HTERT RPE-1 (cell line): Measurements from ENCODE around the gene LAMA4.

ENCODE experiments used
- in situ Hi-C: fragments of 300-500 bp; cut with MboI; formaldehyde crosslinking; loops from 4 replicates; pipeline ENCODE4 v1.14.3; 2020; ENCODE audit warnings: low sequenced_read_pairs

The LAMA4 gene

GRCh38 chr6:112193535-112194051 lies 60.8 kb downstream of the LAMA4 start:
- in situ Hi-C loops = loop anchor here (25.0 kb wide), 1 partner anchor 94 kb away; no protein-coding TSS in a partner anchor

GRCh38 chr6:112193117-112193516 lies 61.2 kb downstream of the LAMA4 start:
- in situ Hi-C loops = loop anchor here (25.0 kb wide), 1 partner anchor 94 kb away; no protein-coding TSS in a partner anchor

- in situ Hi-C loops = loop anchor here (25.0 kb wide), 1 partner anchor 96 kb away; no protein-coding TSS in a partner anchor
Observed at GRCh38 chr6:112191509-112192020, 62.8 kb downstream of the LAMA4 start.

- in situ Hi-C loops = loop anchor here (25.0 kb wide), 1 partner anchor 97 kb away; no protein-coding TSS in a partner anchor
Observed at GRCh38 chr6:112190164-112190563, 64.2 kb downstream of the LAMA4 start.

GRCh38 chr6:112189494-112189893 lies 64.9 kb downstream of the LAMA4 start:
- in situ Hi-C loops = loop anchor here (25.0 kb wide), 1 partner anchor 98 kb away; no protein-coding TSS in a partner anchor

- in situ Hi-C loops = loop anchor here (25.0 kb wide), 1 partner anchor 98 kb away; no protein-coding TSS in a partner anchor
Observed at GRCh38 chr6:112188906-112189305, 65.5 kb downstream of the LAMA4 start.

GRCh38 chr6:112187736-112188135 lies 66.6 kb downstream of the LAMA4 start:
- in situ Hi-C loops = loop anchor here (25.0 kb wide), 1 partner anchor 100 kb away; no protein-coding TSS in a partner anchor

GRCh38 chr6:112184951-112185350 lies 69.4 kb downstream of the LAMA4 start:
- in situ Hi-C loops = loop anchor here (25.0 kb wide), 1 partner anchor 102 kb away; no protein-coding TSS in a partner anchor

GRCh38 chr6:112183271-112183671 lies 71.1 kb downstream of the LAMA4 start:
- in situ Hi-C loops = loop anchor here (25.0 kb wide), 1 partner anchor 104 kb away; no protein-coding TSS in a partner anchor

GRCh38 chr6:112181130-112181529 lies 73.2 kb downstream of the LAMA4 start:
- in situ Hi-C loops = loop anchor here (25.0 kb wide), 1 partner anchor 106 kb away; no protein-coding TSS in a partner anchor

GRCh38 chr6:112180095-112180820 lies 74.1 kb downstream of the LAMA4 start:
- in situ Hi-C loops = loop anchor here (25.0 kb wide), 1 partner anchor 107 kb away; no protein-coding TSS in a partner anchor

- in situ Hi-C loops = loop anchor here (25.0 kb wide), 1 partner anchor 108 kb away; no protein-coding TSS in a partner anchor
Observed at GRCh38 chr6:112179631-112180030, 74.7 kb downstream of the LAMA4 start.

- in situ Hi-C loops = loop anchor here (25.0 kb wide), 1 partner anchor 108 kb away; no protein-coding TSS in a partner anchor
Observed at GRCh38 chr6:112178846-112179245, 75.5 kb downstream of the LAMA4 start.

- in situ Hi-C loops = loop anchor here (25.0 kb wide), 1 partner anchor 110 kb away; no protein-coding TSS in a partner anchor
Observed at GRCh38 chr6:112177092-112177491, 77.3 kb downstream of the LAMA4 start.

- in situ Hi-C loops = loop anchor here (25.0 kb wide), 1 partner anchor 111 kb away; no protein-coding TSS in a partner anchor
Observed at GRCh38 chr6:112176175-112176574, 78.2 kb downstream of the LAMA4 start.

GRCh38 chr6:112173221-112173804 lies 81.1 kb downstream of the LAMA4 start:
- in situ Hi-C loops = no loop called here

GRCh38 chr6:112172540-112172939 lies 81.8 kb downstream of the LAMA4 start:
- in situ Hi-C loops = no loop called here

GRCh38 chr6:112169541-112169940 lies 84.8 kb downstream of the LAMA4 start:
- in situ Hi-C loops = no loop called here

GRCh38 chr6:112163295-112164257 lies 90.8 kb downstream of the LAMA4 start:
- in situ Hi-C loops = no loop called here

GRCh38 chr6:112160745-112161144 lies 93.6 kb downstream of the LAMA4 start:
- in situ Hi-C loops = no loop called here
